Osteocyte (in vitro differentiated cells): ENCODE data around the gene ABTB1. TPM values are rescaled to one million over a fixed set of nuclear protein-coding genes. Genes with fewer than 3 reads are reported as not detected.

ENCODE experiments used
- DNase-seq: peaks from one replicate; pipeline ENCODE4 v3.0.0; 2021; ENCODE audit warnings: mixed read lengths; ENCODE audit not compliant: unreplicated experiment; ENCODE audit errors: extremely low spot score
- H3K27ac Mint-ChIP-seq: one replicate; pipeline ENCODE4 v1.8.0; 2021; ENCODE audit warnings: mild to moderate bottlenecking, mixed read lengths; ENCODE audit not compliant: unreplicated experiment
- H3K27me3 Mint-ChIP-seq: one replicate; pipeline ENCODE4 v1.8.0; 2021; ENCODE audit warnings: mixed read lengths; ENCODE audit not compliant: unreplicated experiment
- H3K36me3 Mint-ChIP-seq: one replicate; pipeline ENCODE4 v1.8.0; 2021; ENCODE audit warnings: mixed read lengths; ENCODE audit not compliant: unreplicated experiment
- H3K4me1 Mint-ChIP-seq: one replicate; pipeline ENCODE4 v1.8.0; 2021; ENCODE audit warnings: mixed read lengths; ENCODE audit not compliant: unreplicated experiment
- H3K4me3 Mint-ChIP-seq: one replicate; pipeline ENCODE4 v1.8.0; 2021; ENCODE audit warnings: mild to moderate bottlenecking, moderate library complexity, mixed read lengths; ENCODE audit not compliant: unreplicated experiment
- H3K9me3 Mint-ChIP-seq: one replicate; pipeline ENCODE4 v1.8.0; 2021; ENCODE audit warnings: mixed read lengths; ENCODE audit not compliant: unreplicated experiment
- total RNA-seq: library from RNA; stranded (reverse); gene quantifications from 2 replicates; pipeline ENCODE4 v1.2.1, GENCODE V29; 2021
- TF ChIP-seq, protein P1 (sequence below): fragments of 200-600 bp; sonication (generic); IDR thresholded peaks from 2 replicates; pipeline ENCODE4 v1.5.0; 2021; ENCODE audit warnings: antibody characterized with exemption, mild to moderate bottlenecking, moderate library complexity

Gene ABTB1
- total RNA-seq, 1 donor from 2014 or later, result 73.4 TPM

- no peak for DNase-seq
- H3K27me3 Mint-ChIP-seq, result no peaks in the 10 kb centered on the region
- H3K4me1 Mint-ChIP-seq, result no peaks in the 10 kb centered on the region
- no peaks in the 10 kb centered on the region for H3K36me3 Mint-ChIP-seq
- H3K27ac Mint-ChIP-seq, result no peak overlapping the region
- TF ChIP-seq, protein P1, sequence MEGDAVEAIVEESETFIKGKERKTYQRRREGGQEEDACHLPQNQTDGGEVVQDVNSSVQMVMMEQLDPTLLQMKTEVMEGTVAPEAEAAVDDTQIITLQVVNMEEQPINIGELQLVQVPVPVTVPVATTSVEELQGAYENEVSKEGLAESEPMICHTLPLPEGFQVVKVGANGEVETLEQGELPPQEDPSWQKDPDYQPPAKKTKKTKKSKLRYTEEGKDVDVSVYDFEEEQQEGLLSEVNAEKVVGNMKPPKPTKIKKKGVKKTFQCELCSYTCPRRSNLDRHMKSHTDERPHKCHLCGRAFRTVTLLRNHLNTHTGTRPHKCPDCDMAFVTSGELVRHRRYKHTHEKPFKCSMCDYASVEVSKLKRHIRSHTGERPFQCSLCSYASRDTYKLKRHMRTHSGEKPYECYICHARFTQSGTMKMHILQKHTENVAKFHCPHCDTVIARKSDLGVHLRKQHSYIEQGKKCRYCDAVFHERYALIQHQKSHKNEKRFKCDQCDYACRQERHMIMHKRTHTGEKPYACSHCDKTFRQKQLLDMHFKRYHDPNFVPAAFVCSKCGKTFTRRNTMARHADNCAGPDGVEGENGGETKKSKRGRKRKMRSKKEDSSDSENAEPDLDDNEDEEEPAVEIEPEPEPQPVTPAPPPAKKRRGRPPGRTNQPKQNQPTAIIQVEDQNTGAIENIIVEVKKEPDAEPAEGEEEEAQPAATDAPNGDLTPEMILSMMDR, result no peak
- H3K4me3 Mint-ChIP-seq, result no peak overlapping the region
- no peaks in the 10 kb centered on the region for H3K9me3 Mint-ChIP-seq
Measured at GRCh38 chr3:127645371-127646015, 27.3 kb upstream of the ABTB1 start.

DNA sequence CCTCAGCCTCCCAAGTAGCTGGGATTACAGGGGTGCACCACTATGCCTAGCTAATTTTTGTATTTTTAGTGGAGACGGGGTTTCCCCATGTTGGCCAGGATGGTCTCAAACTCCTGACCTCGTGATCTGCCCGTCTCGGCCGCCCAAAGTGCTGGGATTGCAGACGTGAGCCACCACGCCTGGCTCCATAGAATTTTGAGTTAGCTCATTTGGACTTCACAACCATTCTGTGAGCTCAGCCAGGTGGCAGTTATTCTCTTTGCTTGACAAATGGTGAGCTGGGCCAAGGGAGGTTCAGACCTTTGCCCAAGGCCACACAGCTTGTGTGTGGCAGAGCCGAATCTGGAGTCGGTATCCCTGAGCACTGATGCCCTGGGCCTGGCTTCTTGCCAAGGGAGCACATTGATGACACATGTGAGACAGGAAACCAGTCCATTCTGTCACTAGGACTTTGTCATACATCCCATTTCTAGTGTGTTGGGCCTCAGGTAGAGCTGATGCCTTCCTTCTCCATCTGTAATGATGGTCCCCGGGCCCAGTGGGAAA is 26.2 kb upstream of the ABTB1 start:
- Mint-ChIP-seq H3K36me3 (no peaks in the 10 kb centered on the region), H3K9me3 (no peaks in the 10 kb centered on the region), H3K4me1 (no peaks in the 10 kb centered on the region), H3K27me3 (no peaks in the 10 kb centered on the region), H3K27ac (no peak overlapping the region), H3K4me3 (no peak overlapping the region)
- DNase-seq, result no peak
- TF ChIP-seq, protein P1, result no peak

DNA sequence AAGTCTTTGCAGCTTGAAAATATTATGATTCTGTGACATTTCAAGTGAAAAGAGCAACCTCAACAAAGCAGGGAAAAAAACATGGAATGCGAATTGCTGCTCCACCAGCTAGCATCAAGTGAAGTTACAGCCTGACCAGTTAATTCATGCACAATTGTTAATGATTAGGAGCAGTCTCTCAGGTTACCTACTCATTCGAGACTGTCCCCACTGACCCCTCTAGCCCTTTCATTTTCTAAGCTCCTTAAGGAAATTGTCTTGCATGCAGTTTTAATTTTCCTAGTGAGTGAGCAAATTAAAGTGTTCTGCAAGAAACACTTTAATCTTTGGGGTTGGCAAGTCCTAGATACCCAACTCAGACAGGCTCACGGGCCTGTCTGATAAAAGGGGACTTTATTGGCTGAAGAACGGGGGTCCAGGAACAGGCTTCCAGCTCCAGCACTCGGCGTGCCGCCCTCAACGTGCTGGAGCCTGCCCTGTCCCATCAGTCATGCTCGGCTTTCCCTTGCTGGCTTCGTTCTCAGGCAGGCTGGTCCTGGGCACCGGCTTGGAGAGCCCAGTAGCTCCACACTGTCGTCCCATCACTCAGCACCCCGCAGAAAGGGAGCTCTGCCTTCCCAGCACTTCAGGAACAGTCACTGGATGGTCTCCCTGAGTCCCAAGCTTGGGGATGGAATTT is 25.4 kb upstream of the ABTB1 start:
- DNase-seq, result no peak
- TF ChIP-seq, protein P1, result no peak
- Mint-ChIP-seq H3K4me1 (no peaks in the 10 kb centered on the region), H3K9me3 (no peaks in the 10 kb centered on the region), H3K4me3 (no peak overlapping the region), H3K27me3 (no peaks in the 10 kb centered on the region), H3K27ac (no peak overlapping the region), H3K36me3 (no peaks in the 10 kb centered on the region)

GRCh38 chr3:127647845-127648204 is 24.9 kb upstream of the ABTB1 start:
- H3K27ac Mint-ChIP-seq, result no peak overlapping the region
- no peaks in the 10 kb centered on the region for H3K36me3 Mint-ChIP-seq
- DNase-seq, result no peak
- no peak overlapping the region for H3K4me3 Mint-ChIP-seq
- TF ChIP-seq, protein P1, result no peak
- H3K9me3 Mint-ChIP-seq, result no peaks in the 10 kb centered on the region
- peaks cover under 1% of the 10 kb centered on the region for H3K4me1 Mint-ChIP-seq
- H3K27me3 Mint-ChIP-seq, result no peaks in the 10 kb centered on the region

- Mint-ChIP-seq H3K36me3 (no peaks in the 10 kb centered on the region), H3K27me3 (no peaks in the 10 kb centered on the region), H3K4me1 (peaks cover 21% of the 10 kb centered on the region), H3K9me3 (no peaks in the 10 kb centered on the region), H3K27ac (no peak overlapping the region), H3K4me3 (no peak overlapping the region)
- no peak for DNase-seq
- TF ChIP-seq, protein P1, result no peak
Measured at GRCh38 chr3:127650236-127650635, 22.5 kb upstream of the ABTB1 start.
